Measurements from ENCODE around the gene HSPA1L. TPM values are rescaled to one million over a fixed set of nuclear protein-coding genes. Genes with fewer than 3 reads are reported as not detected.

The HSPA1L gene
- total RNA-seq, 1 donor from 2014 or later = not detected

- Histone ChIP-seq H3K27me3 (no peaks in the 10 kb centered on the region), H3K36me3 (no peaks in the 10 kb centered on the region), H3K4me1 (no peaks in the 10 kb centered on the region), H3K4me3 (no peak overlapping the region), H3K9me3 (no peaks in the 10 kb centered on the region), H3K27ac (no peak overlapping the region)
- intact Hi-C loops (cut with DNase I) = loop anchor here (5.0 kb wide), 1 partner anchor 88 kb away; the partner anchor contains the start of gene LY6G5C
- peak in 1 of 2 donors; percentile 25 for DNase-seq (ENCODE audit: low spot score in 2 of 2)
- peak; percentile 32 to 56 (median 54) for TF ChIP-seq CTCF (IDR thresholded peaks at IDR 0.05)
These were observed 45.3 kb downstream of the HSPA1L start for GRCh38 chr6:31769684-31770371.

GRCh38 chr6:31768363-31769257 is 46.5 kb downstream of the HSPA1L start:
- Histone ChIP-seq H3K4me3 (no peak overlapping the region), H3K36me3 (no peaks in the 10 kb centered on the region), H3K27me3 (no peaks in the 10 kb centered on the region), H3K27ac (no peak overlapping the region), H3K4me1 (no peaks in the 10 kb centered on the region), H3K9me3 (no peaks in the 10 kb centered on the region)
- DNase-seq (ENCODE audit: low spot score in 2 of 2) = no peak
- no peak for TF ChIP-seq CTCF (IDR thresholded peaks at IDR 0.05)
- intact Hi-C loops (cut with DNase I) = no loop called here

GRCh38 chr6:31767096-31767645 is 47.9 kb downstream of the HSPA1L start:
- DNase-seq (ENCODE audit: low spot score in 2 of 2) = no peak
- Histone ChIP-seq H3K4me1 (no peaks in the 10 kb centered on the region), H3K27me3 (no peaks in the 10 kb centered on the region), H3K36me3 (no peaks in the 10 kb centered on the region), H3K9me3 (no peaks in the 10 kb centered on the region), H3K4me3 (no peak overlapping the region), H3K27ac (no peak overlapping the region)
- intact Hi-C loops (cut with DNase I) = no loop called here
- no peak for TF ChIP-seq CTCF (IDR thresholded peaks at IDR 0.05)

GRCh38 chr6:31765910-31766794 is 48.9 kb downstream of the HSPA1L start:
- Histone ChIP-seq H3K4me3 (peak overlapping the region; percentile 0 to 45), H3K4me1 (no peaks in the 10 kb centered on the region), H3K36me3 (no peaks in the 10 kb centered on the region), H3K9me3 (no peaks in the 10 kb centered on the region), H3K27ac (no peak overlapping the region), H3K27me3 (no peaks in the 10 kb centered on the region)
- intact Hi-C loops (cut with DNase I) = no loop called here
- no peak for DNase-seq (ENCODE audit: low spot score in 2 of 2)
- no peak for TF ChIP-seq CTCF (IDR thresholded peaks at IDR 0.05)

GRCh38 chr6:31765559-31765909 is 49.5 kb downstream of the HSPA1L start:
- H3K27me3 ChIP-seq = no peaks in the 10 kb centered on the region
- H3K9me3 ChIP-seq = no peaks in the 10 kb centered on the region
- no peak for DNase-seq (ENCODE audit: low spot score in 2 of 2)
- no peak overlapping the region for H3K4me3 ChIP-seq
- H3K36me3 ChIP-seq = no peaks in the 10 kb centered on the region
- intact Hi-C loops (cut with DNase I) = no loop called here
- H3K4me1 ChIP-seq = no peaks in the 10 kb centered on the region
- H3K27ac ChIP-seq = no peak overlapping the region
- no peak for TF ChIP-seq CTCF (IDR thresholded peaks at IDR 0.05)
